Stimulated activated naive CD8-positive, alpha-beta T cell treated with anti-CD3 and anti-CD28 coated beads, Interleukin-15, amount 100 ng/mL, for 72 hours (primary cell): ENCODE data around the gene DPAGT1.
A peak's percentile ranks its signal among the peaks of the same experiment; 100 is the strongest.
"Not testable (repeated sequence)": the region's sequence is repeated elsewhere in the genome, so short reads cannot be mapped to it uniquely, and the experiment has no call there.

Source experiments
- ATAC-seq: fragments of 150-1000 bp; cut with Tn5 transposase; 2 replicates; pipeline ENCODE4 v1.10.0; 2021; ENCODE audit warnings: mild to moderate bottlenecking, moderate library complexity
- DNase-seq, 2 donors: peaks; one replicate each; pipeline ENCODE4 v3.0.0; 2021 to 2022
- H3K27ac Mint-ChIP-seq, 2 donors: one replicate each; pipeline ENCODE4 v1.8.0; 2022; ENCODE audit warnings: mild to moderate bottlenecking in 2 of 2, mixed read lengths in 2 of 2, moderate library complexity in 2 of 2
- H3K27me3 Mint-ChIP-seq: one replicate; pipeline ENCODE4 v1.8.0; 2022; ENCODE audit warnings: mixed read lengths
- H3K4me1 Mint-ChIP-seq: one replicate; pipeline ENCODE4 v1.8.0; 2022; ENCODE audit warnings: mild to moderate bottlenecking, mixed read lengths
- H3K4me3 Mint-ChIP-seq, 2 donors: one replicate each; pipeline ENCODE4 v1.8.0; 2022; ENCODE audit warnings: mild to moderate bottlenecking in 2 of 2, mixed read lengths in 2 of 2, moderate library complexity in 1 of 2
- H3K9me3 Mint-ChIP-seq, 2 donors: one replicate each; pipeline ENCODE4 v1.8.0; 2022; ENCODE audit warnings: mixed read lengths in 2 of 2

Gene DPAGT1

DNA sequence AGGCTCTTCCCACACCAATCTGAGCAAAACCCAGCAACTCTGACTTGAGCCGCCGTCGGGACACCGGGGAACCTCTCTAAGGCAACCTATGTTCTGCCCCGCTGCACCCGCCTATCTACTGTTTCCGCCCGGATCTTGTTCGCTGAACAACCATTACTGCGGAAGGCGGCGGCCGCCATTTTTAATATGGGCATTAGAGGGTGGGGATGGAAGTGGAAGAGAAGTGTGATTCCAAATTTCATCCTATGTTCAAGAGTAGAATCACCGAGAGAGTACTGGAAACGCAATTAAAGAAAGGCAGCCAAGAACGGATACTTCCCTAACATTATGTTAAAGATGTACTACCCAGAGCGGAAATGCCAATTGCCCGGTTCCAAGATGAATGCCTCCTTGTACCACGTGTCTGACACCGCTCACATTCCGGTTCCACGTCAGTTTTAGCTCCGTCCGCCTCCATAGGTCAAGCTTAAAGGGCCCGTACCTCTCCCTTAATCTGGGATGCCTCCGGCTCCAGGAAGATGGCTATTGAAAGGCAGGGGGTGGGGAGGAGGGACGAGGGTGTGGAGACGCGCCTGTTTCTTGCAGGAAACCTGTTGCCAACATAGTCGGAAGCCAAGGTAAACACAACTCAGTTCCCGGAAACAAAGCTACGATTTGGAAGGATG, at the start of gene DPAGT1:
DPAGT1 (minus strand) TSS at position 95 of the 665 bp plus-strand sequence. CDS start 198 bp downstream, outside the sequence.
- peak; percentile 90 for ATAC-seq
- peak; percentile 85 to 86 for DNase-seq
- no peaks in the 10 kb centered on the region for H3K9me3 Mint-ChIP-seq
- peak within 1 kb of the TSS; percentile 71 to 84 for H3K4me3 Mint-ChIP-seq
- H3K27ac Mint-ChIP-seq: peak within 1 kb of the TSS; percentile 98 to 99
- peaks cover 46% of the 10 kb centered on the region for H3K4me1 Mint-ChIP-seq
- H3K27me3 Mint-ChIP-seq: no peaks in the 10 kb centered on the region

DNA sequence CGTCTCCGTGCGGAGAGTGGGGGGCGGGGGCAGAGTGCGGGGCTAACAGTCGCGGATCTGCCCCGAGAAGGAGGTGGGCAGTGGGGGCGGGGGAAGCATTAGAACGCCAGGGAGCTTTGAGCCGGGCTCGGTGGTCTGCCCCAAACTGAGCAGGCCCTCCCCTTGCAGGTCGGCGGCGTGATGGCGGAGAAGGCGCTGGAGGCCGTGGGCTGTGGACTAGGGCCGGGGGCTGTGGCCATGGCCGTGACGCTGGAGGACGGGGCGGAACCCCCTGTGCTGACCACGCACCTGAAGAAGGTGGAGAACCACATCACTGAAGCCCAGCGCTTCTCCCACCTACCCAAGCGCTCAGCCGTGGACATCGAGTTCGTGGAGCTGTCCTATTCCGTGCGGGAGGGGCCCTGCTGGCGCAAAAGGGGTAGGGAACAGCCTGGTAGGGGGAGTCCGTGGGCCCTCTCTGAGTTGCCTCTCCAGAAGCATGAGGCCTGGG, 48.2 kb upstream of the DPAGT1 start:
- no peaks in the 10 kb centered on the region for H3K9me3 Mint-ChIP-seq
- H3K4me1 Mint-ChIP-seq: peaks cover 16% of the 10 kb centered on the region
- peak overlapping the region in 1 of 2 donors; percentile 70 for H3K4me3 Mint-ChIP-seq
- no peak for DNase-seq
- H3K27me3 Mint-ChIP-seq: peaks cover 62% of the 10 kb centered on the region
- ATAC-seq: no peak
- no peak overlapping the region for H3K27ac Mint-ChIP-seq

DNA sequence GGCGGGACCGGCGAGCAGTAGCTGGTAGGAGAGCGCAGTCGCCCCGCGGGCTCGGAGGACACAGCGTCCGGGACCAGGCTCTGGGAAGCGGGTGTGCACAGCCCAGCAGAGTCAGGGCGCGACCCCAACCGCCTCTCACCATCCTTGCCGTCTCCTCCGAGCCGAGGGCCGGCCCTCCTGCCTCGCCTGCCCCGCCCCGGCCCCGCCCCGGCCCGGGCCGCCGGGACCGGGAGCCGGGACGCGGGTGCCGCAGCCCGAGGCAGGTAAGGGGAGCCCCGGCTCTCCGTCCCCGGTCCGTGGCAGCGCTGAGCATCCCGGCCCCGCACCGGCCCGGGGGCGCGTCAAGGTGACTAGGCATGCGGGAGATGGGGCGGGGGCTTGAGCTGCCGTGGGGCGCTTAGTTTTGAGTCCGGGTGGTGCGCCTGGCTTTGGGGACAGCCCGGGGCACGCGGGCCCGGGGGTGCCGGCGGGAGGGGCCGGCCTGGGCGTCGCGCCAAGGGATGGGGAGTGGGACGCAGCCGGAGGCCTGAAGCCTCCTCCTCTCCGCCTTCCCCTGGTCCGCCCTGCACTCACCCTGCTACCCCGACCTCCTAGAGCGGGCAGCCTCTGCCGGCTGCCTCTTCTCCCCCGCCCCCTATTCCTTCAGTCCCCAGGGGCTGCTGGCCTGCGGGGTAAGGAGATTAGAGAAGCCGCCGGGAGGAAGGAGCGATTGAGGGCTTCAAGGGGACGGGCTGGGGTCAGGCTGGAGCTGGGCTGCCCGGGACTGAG, 47.5 kb upstream of the DPAGT1 start, which contains the start of gene ABCG4:
ABCG4 (plus strand) TSS at position 35 of the 768 bp plus-strand sequence. CDS start 914 bp downstream, outside the sequence.
- H3K27ac Mint-ChIP-seq: no peak within 1 kb of the TSS
- DNase-seq: peak; percentile 17 to 23
- peak within 1 kb of the TSS; percentile 76 to 81 for H3K4me3 Mint-ChIP-seq
- peak; percentile 65 for ATAC-seq
- H3K4me1 Mint-ChIP-seq: peaks cover 16% of the 10 kb centered on the region
- no peaks in the 10 kb centered on the region for H3K9me3 Mint-ChIP-seq
- H3K27me3 Mint-ChIP-seq: peaks cover 63% of the 10 kb centered on the region

DNA sequence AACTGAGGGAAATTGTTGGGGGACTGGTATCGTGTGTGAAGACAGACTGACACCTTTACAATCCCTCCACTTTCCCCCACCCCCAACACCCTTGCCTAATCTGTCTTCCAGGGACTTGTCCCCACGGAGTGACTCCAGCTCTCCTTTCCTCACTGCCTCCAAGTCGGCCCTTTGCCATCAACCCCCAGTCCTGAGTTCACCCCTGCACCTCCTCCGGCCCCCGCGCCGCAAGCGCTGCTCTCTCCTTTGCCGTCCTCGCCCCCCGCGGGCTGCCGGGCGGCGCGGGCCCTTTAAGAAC, 47.0 kb upstream of the DPAGT1 start:
- Mint-ChIP-seq H3K9me3 (no peaks in the 10 kb centered on the region), H3K4me1 (peaks cover 16% of the 10 kb centered on the region), H3K27me3 (peaks cover 66% of the 10 kb centered on the region), H3K27ac (no peak overlapping the region), H3K4me3 (peak overlapping the region; percentile 76 to 81)
- ATAC-seq: no peak
- DNase-seq: no peak

DNA sequence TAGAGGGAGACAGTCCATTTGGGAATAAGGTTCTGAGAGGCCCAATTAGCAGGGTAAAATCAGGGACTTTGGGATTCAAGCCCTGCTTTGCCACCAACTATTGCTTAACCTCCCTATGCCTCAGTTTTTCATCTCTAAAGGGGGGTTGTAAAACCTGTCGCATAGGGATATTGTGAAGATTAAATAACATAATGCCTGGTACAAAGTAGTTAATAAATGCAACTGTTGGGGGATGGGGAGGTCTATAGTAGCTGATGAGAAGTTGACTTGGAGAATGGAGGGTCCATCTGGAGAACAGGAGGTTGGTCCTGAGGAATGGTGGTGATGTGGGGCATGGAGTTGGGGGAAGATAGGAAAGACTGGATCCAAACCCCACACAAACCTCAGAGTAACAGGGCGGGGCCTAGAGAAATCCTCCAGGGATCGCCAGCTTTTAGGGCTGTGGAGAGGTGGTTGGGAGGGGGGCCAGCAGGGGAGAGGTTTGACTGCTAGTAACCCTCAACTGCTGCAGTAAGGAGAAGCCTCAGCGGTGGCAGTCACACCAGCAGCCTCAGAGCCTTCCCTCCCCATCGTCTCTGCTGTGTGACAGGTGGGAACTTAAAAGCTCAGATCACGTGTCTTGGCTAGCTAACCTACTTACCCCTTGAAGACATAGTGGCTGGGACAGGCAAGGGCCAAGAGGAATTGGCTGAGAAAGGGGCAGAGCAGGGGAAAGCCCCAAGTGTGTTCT, 46.1 kb upstream of the DPAGT1 start:
- ATAC-seq: peak; percentile 32
- H3K27ac Mint-ChIP-seq: no peak overlapping the region
- peaks cover 16% of the 10 kb centered on the region for H3K4me1 Mint-ChIP-seq
- no peak for DNase-seq
- H3K27me3 Mint-ChIP-seq: peaks cover 74% of the 10 kb centered on the region
- no peaks in the 10 kb centered on the region for H3K9me3 Mint-ChIP-seq
- peak overlapping the region; percentile 28 to 81 for H3K4me3 Mint-ChIP-seq

DNA sequence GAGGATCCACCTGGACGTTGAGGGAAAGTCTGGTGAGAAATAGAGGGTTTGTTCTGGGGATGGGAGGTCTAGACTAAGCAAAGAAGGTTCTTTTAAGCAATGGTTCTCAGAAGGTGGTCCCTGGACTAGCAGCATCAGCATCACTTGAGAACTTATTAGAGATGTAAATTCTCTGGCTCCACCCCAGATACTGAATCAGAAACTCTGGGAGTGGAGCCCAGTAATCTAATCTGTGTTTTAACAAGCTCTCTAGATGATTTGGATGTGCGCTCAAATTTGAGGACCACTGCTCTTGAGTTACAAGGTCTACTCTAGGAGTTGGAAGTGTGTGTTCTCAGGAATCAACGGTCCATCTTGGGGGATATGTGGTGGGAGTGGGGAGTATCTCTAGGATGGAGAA, 43.9 kb upstream of the DPAGT1 start:
- peaks cover 16% of the 10 kb centered on the region for H3K4me1 Mint-ChIP-seq
- H3K27ac Mint-ChIP-seq: no peak overlapping the region
- DNase-seq (no peak), ATAC-seq (no peak)
- no peaks in the 10 kb centered on the region for H3K9me3 Mint-ChIP-seq
- H3K4me3 Mint-ChIP-seq: no peak overlapping the region
- peaks cover 63% of the 10 kb centered on the region for H3K27me3 Mint-ChIP-seq

DNA sequence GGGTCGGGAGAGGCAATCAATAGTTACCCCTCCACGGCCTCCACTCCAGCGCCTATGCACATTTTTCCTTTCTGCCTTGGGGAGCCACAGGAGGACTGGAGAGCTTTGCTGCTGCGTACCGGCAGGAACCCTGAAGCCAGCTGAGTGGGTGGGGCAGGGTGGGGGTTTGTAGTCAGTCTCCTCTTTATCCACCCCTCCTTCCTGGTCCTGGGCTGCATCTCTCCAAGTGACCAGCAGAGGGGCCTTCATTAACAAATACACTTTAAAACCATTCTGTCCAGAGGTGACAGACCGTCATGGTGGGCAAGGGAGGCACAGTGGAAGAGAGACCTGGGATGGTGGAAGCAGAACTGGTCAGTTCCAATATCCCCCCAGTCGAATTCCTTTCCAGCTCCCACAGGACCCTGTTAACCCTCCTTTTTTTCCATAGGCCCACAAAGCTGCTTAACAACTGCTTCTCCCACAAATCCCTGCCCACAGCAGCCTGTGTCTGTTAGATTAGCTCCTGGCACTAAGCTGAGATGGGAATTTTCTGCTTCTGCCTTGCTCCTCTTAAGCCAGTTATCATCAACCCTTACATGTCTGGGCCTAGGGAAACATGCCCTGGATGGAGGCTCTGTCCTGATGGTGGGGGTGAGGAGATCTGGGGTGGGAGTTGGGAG, 43.3 kb upstream of the DPAGT1 start:
- DNase-seq (peak in 1 of 2 donors; percentile 28), ATAC-seq (peak; percentile 64)
- Mint-ChIP-seq H3K4me3 (no peak overlapping the region), H3K27me3 (peaks cover 57% of the 10 kb centered on the region), H3K27ac (no peak overlapping the region), H3K4me1 (peaks cover 16% of the 10 kb centered on the region), H3K9me3 (no peaks in the 10 kb centered on the region)

DNA sequence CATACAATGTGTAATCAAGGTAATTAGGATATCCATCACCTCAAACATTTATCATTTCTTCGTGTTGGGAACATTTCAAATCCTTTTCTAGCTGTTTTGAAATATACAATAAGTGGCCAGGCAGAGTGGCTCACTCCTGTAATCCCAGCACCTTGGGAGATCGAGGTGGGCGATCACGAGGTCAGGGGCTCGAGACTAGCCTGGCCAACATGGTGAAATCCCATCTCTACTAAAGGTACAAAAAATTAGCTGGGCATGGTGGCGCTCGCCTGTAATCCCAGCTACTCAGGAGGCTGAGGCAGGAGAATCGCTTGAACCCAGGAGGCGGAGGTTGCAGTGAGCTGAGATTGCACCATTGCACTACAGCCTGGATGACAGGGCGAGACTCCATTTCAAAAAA, 37.6 kb upstream of the DPAGT1 start:
- ATAC-seq, H3K4me3 Mint-ChIP-seq, H3K27ac Mint-ChIP-seq, DNase-seq, H3K4me1 Mint-ChIP-seq, H3K9me3 Mint-ChIP-seq: not testable (repeated sequence)
- peaks cover 12% of the 10 kb centered on the region for H3K27me3 Mint-ChIP-seq

DNA sequence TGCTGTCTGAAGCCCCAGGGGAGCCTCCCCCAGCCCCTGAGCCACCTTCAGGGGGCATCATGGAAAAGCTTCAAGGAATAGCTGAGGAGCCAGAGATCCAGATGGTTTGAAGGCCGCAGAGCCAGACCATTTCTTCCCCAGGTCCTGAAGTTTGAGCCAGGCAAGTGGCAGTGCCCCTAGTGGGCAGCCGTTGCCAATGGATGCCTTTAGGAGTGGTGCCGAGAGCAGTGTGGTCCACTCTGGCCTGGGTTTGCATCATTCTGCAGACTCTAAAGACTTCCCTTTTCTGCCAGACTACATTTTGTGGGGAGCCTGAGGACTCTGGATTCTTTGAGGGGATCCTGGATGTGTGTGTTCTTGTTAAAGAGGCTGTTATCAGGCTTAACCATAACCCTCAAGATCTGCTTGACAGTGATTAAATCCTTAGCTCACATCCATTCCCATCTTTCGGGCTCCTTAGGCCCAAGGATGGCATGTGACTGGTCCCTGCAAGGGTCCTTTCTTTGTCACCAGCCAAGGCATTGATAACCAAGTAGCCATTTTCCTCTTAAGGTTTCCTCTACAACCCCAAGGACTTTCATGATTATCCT, 32.8 kb upstream of the DPAGT1 start:
- H3K4me3 Mint-ChIP-seq: no peak overlapping the region
- H3K9me3 Mint-ChIP-seq: no peaks in the 10 kb centered on the region
- no peak for DNase-seq
- peak; percentile 62 for ATAC-seq
- H3K4me1 Mint-ChIP-seq: peaks cover 14% of the 10 kb centered on the region
- H3K27me3 Mint-ChIP-seq: no peaks in the 10 kb centered on the region
- H3K27ac Mint-ChIP-seq: peak overlapping the region in 1 of 2 donors; percentile 8

DNA sequence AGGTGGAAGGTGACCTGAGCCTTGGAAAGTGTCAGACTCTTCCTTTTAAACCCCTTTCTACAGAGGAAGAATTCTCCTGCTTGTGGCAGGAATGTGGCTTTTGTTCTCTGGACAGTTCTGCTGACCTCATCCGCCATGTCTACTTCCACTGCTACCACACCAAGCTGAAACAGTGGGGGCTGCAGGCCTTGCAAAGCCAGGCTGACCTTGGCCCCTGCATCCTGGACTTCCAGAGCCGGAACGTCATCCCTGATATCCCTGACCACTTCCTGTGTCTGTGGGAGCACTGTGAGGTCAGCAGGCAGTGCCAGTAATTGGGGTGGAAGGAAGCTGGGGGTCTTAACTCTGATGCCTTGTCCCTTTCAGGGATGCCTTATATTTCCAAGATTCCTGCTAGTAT, 29.0 kb upstream of the DPAGT1 start:
- Mint-ChIP-seq H3K27ac (no peak overlapping the region), H3K4me1 (peaks cover 24% of the 10 kb centered on the region), H3K9me3 (no peaks in the 10 kb centered on the region), H3K4me3 (no peak overlapping the region), H3K27me3 (no peaks in the 10 kb centered on the region)
- ATAC-seq (no peak), DNase-seq (no peak)

DNA sequence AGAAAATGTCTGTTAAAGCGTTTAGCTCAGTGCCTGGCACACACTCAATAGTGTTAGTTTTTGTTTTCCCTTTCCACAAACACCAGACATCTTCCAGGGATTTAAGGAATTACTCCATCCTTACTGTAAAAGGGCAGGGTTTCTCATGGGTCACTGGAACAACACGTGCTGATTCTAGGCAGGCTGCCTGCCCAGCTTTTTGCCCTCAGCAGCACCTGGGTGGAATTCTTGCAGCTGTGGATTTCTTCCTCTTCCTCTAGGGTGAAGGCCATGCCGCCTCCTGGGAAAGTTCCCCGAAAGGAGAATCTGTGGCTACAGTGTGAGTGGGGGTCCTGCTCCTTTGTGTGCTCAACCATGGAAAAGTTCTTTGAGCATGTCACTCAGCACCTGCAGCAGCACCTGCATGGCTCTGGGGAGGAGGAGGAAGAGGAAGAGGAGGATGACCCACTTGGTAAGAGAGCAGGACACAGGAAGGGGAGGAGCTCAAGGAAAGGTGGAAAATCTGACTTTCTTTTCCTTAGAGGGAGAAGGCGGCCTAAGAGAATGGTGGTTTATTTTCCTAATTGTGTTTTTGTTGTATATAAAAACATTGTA, 25.1 kb upstream of the DPAGT1 start:
- ATAC-seq (no peak), DNase-seq (no peak)
- no peaks in the 10 kb centered on the region for H3K9me3 Mint-ChIP-seq
- H3K27me3 Mint-ChIP-seq: no peaks in the 10 kb centered on the region
- H3K4me1 Mint-ChIP-seq: peaks cover 52% of the 10 kb centered on the region
- peak overlapping the region in 1 of 2 donors; percentile 69 for H3K27ac Mint-ChIP-seq
- no peak overlapping the region for H3K4me3 Mint-ChIP-seq

DNA sequence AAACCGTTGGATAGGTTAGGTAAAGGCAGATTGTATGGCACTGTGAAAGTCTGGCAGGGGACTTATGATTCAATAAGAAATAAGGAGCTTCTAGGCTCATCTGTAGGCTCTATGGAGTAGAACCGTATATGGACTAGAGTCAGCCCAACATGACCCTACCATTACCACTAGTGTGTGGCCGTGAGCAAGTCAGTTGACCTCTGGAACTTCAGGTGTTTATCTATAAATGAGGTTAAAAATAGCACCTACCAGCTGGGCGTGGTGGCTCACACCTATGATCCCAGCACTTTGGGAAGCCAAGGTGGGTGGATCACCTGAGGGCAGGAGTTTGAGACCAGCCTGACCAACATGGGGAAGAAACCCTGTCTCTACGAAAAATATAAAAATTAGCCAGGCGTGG, 24.2 kb upstream of the DPAGT1 start:
- Mint-ChIP-seq H3K4me1 (peaks cover 52% of the 10 kb centered on the region), H3K4me3 (no peak overlapping the region), H3K9me3 (no peaks in the 10 kb centered on the region), H3K27me3 (no peaks in the 10 kb centered on the region), H3K27ac (peak overlapping the region in 1 of 2 donors; percentile 13)
- ATAC-seq (no peak), DNase-seq (no peak)

DNA sequence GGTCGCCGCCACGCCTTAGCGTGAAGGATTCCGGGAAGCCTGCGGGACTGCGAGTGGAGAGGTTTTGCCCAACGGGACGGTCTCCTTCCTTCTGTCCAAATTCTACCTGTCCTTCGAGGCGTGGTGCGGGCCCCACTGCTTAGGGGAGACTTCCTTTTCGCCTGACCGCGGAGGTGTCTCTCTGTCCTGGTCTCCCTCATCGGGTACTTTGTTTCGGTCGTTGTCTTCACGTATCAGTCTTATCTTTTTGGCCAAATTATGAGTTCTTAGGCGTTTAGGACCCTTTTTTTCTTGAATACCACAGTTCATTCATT, 20.1 kb upstream of the DPAGT1 start:
- H3K4me1 Mint-ChIP-seq: peaks cover 50% of the 10 kb centered on the region
- H3K4me3 Mint-ChIP-seq: peak overlapping the region; percentile 95
- no peaks in the 10 kb centered on the region for H3K9me3 Mint-ChIP-seq
- DNase-seq (no peak), ATAC-seq (peak; percentile 27)
- H3K27ac Mint-ChIP-seq: peak overlapping the region; percentile 64 to 88
- no peaks in the 10 kb centered on the region for H3K27me3 Mint-ChIP-seq

DNA sequence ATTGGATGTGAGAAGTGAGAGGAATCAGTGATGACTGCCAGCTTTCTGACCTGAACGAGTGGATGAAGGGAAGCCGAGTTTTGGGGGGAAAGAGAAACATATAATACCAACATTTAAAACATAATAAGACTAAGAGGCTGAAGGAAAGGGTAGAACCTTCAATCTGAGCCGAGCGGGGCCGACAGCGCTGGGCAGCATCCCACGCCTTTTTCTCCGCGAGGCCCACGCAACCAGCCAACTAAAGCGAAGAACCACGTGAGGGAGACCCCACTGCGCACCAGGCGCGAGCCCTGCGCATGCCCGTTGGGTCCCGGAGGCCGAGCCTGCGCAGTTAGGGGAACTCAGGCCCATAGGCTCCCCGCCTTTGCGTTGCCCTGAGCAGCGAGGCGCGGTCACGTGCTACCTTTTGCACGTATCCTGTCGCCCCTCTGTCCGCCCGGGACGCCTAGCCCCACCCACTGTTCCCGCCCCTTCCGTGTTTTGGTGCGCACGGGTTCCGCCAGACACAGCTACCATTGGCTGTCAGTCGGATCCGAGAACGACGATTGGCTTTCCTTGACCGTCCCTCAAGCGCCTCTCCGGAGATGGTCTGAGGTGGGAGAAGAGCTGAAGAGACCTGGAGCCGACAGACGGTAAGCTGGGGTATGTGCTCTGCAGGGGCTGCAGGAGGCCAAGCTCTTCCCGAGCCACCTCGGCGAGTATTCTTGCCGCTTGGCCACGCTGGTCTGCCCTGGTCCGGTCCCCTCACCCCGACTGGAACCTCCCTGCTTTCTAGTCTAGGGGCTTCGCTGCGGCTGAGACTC, 19.6 kb upstream of the DPAGT1 start, which contains the start of gene HINFP:
HINFP (plus strand) TSS at position 573 of the 803 bp plus-strand sequence. CDS start 5,365 bp downstream, outside the sequence.
- Mint-ChIP-seq H3K4me3 (peak within 1 kb of the TSS; percentile 95), H3K27ac (peak within 1 kb of the TSS; percentile 88 to 96), H3K9me3 (no peaks in the 10 kb centered on the region), H3K4me1 (peaks cover 52% of the 10 kb centered on the region), H3K27me3 (no peaks in the 10 kb centered on the region)
- DNase-seq (peak; percentile 98 to 99), ATAC-seq (peak; percentile 97)
